Heart left ventricle (tissue), 16 donors: ENCODE data around the gene PPARG. TPM values are rescaled to one million over a fixed set of nuclear protein-coding genes. Genes with fewer than 3 reads are reported as not detected.

Source experiments
- ATAC-seq, 4 donors: fragments of 200-7000 bp; cut with Tn5 transposase; one replicate each; pipeline ENCODE4 v1.9.1; 2020 to 2022; ENCODE audit warnings: moderate library complexity in 4 of 4, mild to moderate bottlenecking in 3 of 4, moderate number of reproducible peaks in 1 of 4
- DNase-seq, 5 donors: peaks; one replicate each; pipeline ENCODE4 v3.0.0-alpha.2; 2020
- H3K27ac ChIP-seq, 12 donors: fragments of 200-600 bp; sonication (generic) in 4 of 12; one replicate each; pipeline versions ENCODE4 v1.5.0 to v1.8.0; 2016 to 2022; ENCODE audit warnings: mild to moderate bottlenecking in 2 of 12
- H3K27me3 ChIP-seq, 9 donors: fragments of 200-600 bp; sonication (generic) in 2 of 9; one replicate each; pipeline versions ENCODE4 v1.5.1 to v1.8.0; 2016 to 2022; ENCODE audit warnings: mild to moderate bottlenecking in 3 of 9
- H3K36me3 ChIP-seq, 9 donors: fragments of 200-600 bp; sonication (generic) in 2 of 9; one replicate each; pipeline versions ENCODE4 v1.5.0 to v1.8.0; 2018 to 2022; ENCODE audit warnings: mild to moderate bottlenecking in 2 of 9
- H3K4me1 ChIP-seq, 12 donors: fragments of 200-600 bp; sonication (generic) in 4 of 12; one replicate each; pipeline versions ENCODE4 v1.5.0 to v1.8.0; 2016 to 2022; ENCODE audit warnings: mild to moderate bottlenecking in 3 of 12
- H3K4me3 ChIP-seq, 12 donors: fragments of 200-600 bp; sonication (generic) in 4 of 12; one replicate each; pipeline versions ENCODE4 v1.5.0 to v1.8.0; 2017 to 2022; ENCODE audit warnings: mild to moderate bottlenecking in 9 of 12, moderate library complexity in 4 of 12
- H3K9me3 ChIP-seq, 12 donors: fragments of 200-600 bp; sonication (generic) in 4 of 12; one replicate each; pipeline versions ENCODE4 v1.5.0 to v1.8.0; 2016 to 2022; ENCODE audit warnings: mild to moderate bottlenecking in 1 of 12
- CTCF ChIP-seq, 12 donors: fragments of 200-600 bp; sonication (generic) in 4 of 12; IDR thresholded peaks; one replicate each; pipeline versions ENCODE4 v1.5.0 to v1.8.0; 2018 to 2022; ENCODE audit warnings: antibody characterized with exemption in 12 of 12, mild to moderate bottlenecking in 5 of 12
- POLR2A ChIP-seq, 2 donors: fragments of 450-650 bp; IDR thresholded peaks; one replicate each; pipeline ENCODE4 v1.6.1; 2017; ENCODE audit warnings: antibody characterized with exemption in 2 of 2, mild to moderate bottlenecking in 2 of 2, moderate library complexity in 2 of 2
- WGBS, 4 donors: extraction: QIAGEN DNeasy Blood & Tissue Kit in 2 of 4; methylation state at CpG; one replicate each; pipeline versions ENCODE4 v1.1.5 to v1.1.7; 2013 to 2018; 5-methylcytosine and 5-hydroxymethylcytosine counted together
- intact Hi-C, 10 donors: fragments of 100-400 bp; cut with DNase I; formaldehyde crosslinking; loops; one replicate each; pipeline versions ENCODE4 v1.11.1 to v1.14.2; 2022
- polyA plus RNA-seq, 2 donors: library from polyadenylated mRNA; stranded (reverse); fragments of 200-250 nt; gene quantifications; one replicate each; pipeline ENCODE4 v1.2.3, GENCODE V29; 2013
- total RNA-seq, 9 donors: library from RNA; depleted of rRNA in 2 of 9; stranded (reverse); fragments of >200 nt in 2 of 9; fragmentation: NEBNext Ultra II Directional in 3 of 9; extraction: Animal tissue kit (Norgen Biotek cat#: 25700) in 3 of 9; gene quantifications; one replicate each; pipeline versions ENCODE4 v1.1.0 to v1.2.4, GENCODE V29; 2016 to 2023
- donor health status: ischemic (EF 13 %, LVEDD 7.1; RV severe dilation, severe dysfunction).
- donor health status: healthy with polysubstance abuse.
- donor health status: DM: no; HTN: yes; CAD: no.
- donor health status: DM: no; HTN: no; CAD: no.
- donor health status: ischemic (EF 25% LVEDD 6.9; RV normal size, moderate dysfunction).
- donor health status: ischemic (EF 25% LVEDD 5.7; RV mildly dilated, moderate dysfunction).
- donor health status: healthy.
- donor health status: DM: yes; HTN: yes; CAD: no.
- donor health status: ischemic (EF 35%, LVEDD 5.7; RV mildly dilated, moderate dysfunction).
- donor health status: nonischemic (EF 11% LVEDD 7.7; RV severe dilation, severe dysfunction).
- donor health status: DM: yes; HTN: yes; CAD: no.
- donor health status: PGD.
- donor health status: ischemic (EF 29% LVEDD 5.4; RV normal size, mild dysfunction).
- donor health status: nonischemic (EF 23%, LVEDD 6.1; RV moderate dilation, normal function).

Gene PPARG
- total and polyA plus RNA-seq, 11 donors = 8.9 to 30.3 (median 20.0) TPM

- Histone ChIP-seq H3K9me3 (no peaks in the 10 kb centered on the region), H3K4me3 (no peak overlapping the region), H3K27me3 (no peaks in the 10 kb centered on the region), H3K36me3 (no peaks in the 10 kb centered on the region), H3K27ac (no peak overlapping the region), H3K4me1 (peaks cover 0 to 19% (median 6%) of the 10 kb centered on the region in 12 donors)
- ATAC-seq (no peak), DNase-seq (no peak)
- TF ChIP-seq CTCF (IDR thresholded peaks at IDR 0.05) (no peak), POLR2A (IDR thresholded peaks at IDR 0.05) (no peak)
- intact Hi-C loops = no loop called here
- 69 to 74% (median 73%) methylated on average over 8 of the region's 8 CpGs for WGBS, 4 donors
Observed at GRCh38 chr3:12458901-12459300, 170.0 kb downstream of the PPARG start.

- Histone ChIP-seq H3K27ac (no peak overlapping the region), H3K27me3 (no peaks in the 10 kb centered on the region), H3K4me1 (peaks cover 0 to 19% (median 6%) of the 10 kb centered on the region in 12 donors), H3K4me3 (no peak overlapping the region), H3K9me3 (no peaks in the 10 kb centered on the region), H3K36me3 (no peaks in the 10 kb centered on the region)
- 62 to 81% (median 75%) methylated on average over 3 of the region's 3 CpGs for WGBS, 4 donors
- ATAC-seq (no peak), DNase-seq (no peak)
- TF ChIP-seq CTCF (IDR thresholded peaks at IDR 0.05) (no peak), POLR2A (IDR thresholded peaks at IDR 0.05) (no peak)
- intact Hi-C loops = no loop called here
Observed at GRCh38 chr3:12460127-12460526, 171.3 kb downstream of the PPARG start.

GRCh38 chr3:12461097-12461649 lies 172.3 kb downstream of the PPARG start:
- ATAC-seq (no peak), DNase-seq (no peak)
- Histone ChIP-seq H3K4me3 (no peak overlapping the region), H3K36me3 (no peaks in the 10 kb centered on the region), H3K27me3 (no peaks in the 10 kb centered on the region), H3K9me3 (no peaks in the 10 kb centered on the region), H3K4me1 (peaks cover 0 to 19% (median 6%) of the 10 kb centered on the region in 12 donors), H3K27ac (no peak overlapping the region)
- intact Hi-C loops = no loop called here
- no peak for TF ChIP-seq POLR2A (IDR thresholded peaks at IDR 0.05)
- no peak for TF ChIP-seq CTCF (IDR thresholded peaks at IDR 0.05)
- WGBS, 4 donors = 93 to 97% (median 95%) methylated on average over 7 of the region's 7 CpGs

- H3K27ac ChIP-seq = peak overlapping the region in 4 of 12 donors; percentile 1 to 58 (median 15)
- intact Hi-C loops = no loop called here
- peaks cover 0 to 19% (median 6%) of the 10 kb centered on the region in 12 donors for H3K4me1 ChIP-seq
Observed at GRCh38 chr3:12462159-12462947, 173.5 kb downstream of the PPARG start.

More at GRCh38 chr3:12462159-12462947, 173.5 kb downstream of the PPARG start:
- no peaks in the 10 kb centered on the region for H3K36me3 ChIP-seq
- TF ChIP-seq POLR2A (IDR thresholded peaks at IDR 0.05) = no peak
- TF ChIP-seq CTCF (IDR thresholded peaks at IDR 0.05) = no peak
- H3K9me3 ChIP-seq = no peaks in the 10 kb centered on the region
- H3K27me3 ChIP-seq = no peaks in the 10 kb centered on the region
- 43 to 56% (median 46%) methylated on average over 8 to 9 of the region's 9 CpGs for WGBS, 4 donors
- ATAC-seq (peak in 3 of 4 donors; percentile 20 to 56 (median 43)), DNase-seq (no peak)
- no peak overlapping the region for H3K4me3 ChIP-seq
